ENCODE measurements around the gene TNNC2. TPM values are rescaled to one million over a fixed set of nuclear protein-coding genes. Genes with fewer than 3 reads are reported as not detected.

TNNC2 gene
- total and polyA plus RNA-seq, 2 experiments from 2014 or later = 0.59 to 32.5 TPM

GRCh38 chr20:45867819-45868176 is 40.7 kb upstream of the TNNC2 start:
- Histone ChIP-seq H3K27ac (ENCODE audit: low read depth) (no peak overlapping the region), H3K36me3 (ENCODE audit: insufficient read depth) (no peaks in the 10 kb centered on the region), H2AFZ (no peak overlapping the region), H3F3A (replicated peaks; ENCODE audit: low read depth) (0 out of 2 replicates have a peak, but pooled peaks cover 6% of the 10 kb centered on the region), H3K4me2 (no peak overlapping the region), H4K20me1 (replicated peaks; ENCODE audit: insufficient read depth) (no peaks in the 10 kb centered on the region), H3K27me3 (ENCODE audit: insufficient read depth) (no peaks in the 10 kb centered on the region), H3K4me1 (ENCODE audit: insufficient read depth) (no peaks in the 10 kb centered on the region), H3K9me2 (ENCODE audit: insufficient read depth) (no peaks in the 10 kb centered on the region), H3K4me3 (no peak overlapping the region), H3K79me2 (replicated peaks; ENCODE audit: insufficient read depth) (no peaks in the 10 kb centered on the region)
- no peak overlapping the region for H3K27ac Mint-ChIP-seq
- H3K27me3 Mint-ChIP-seq (ENCODE audit: insufficient read depth, low read depth, poor library complexity) = no peaks in the 10 kb centered on the region
- TF ChIP-seq CREB1 (CRISPR knock-in tag; IDR thresholded peaks at IDR 0.05; ENCODE audit: low read depth) (no peak), POLR2AphosphoS5 (IDR thresholded peaks at IDR 0.05; ENCODE audit: low read depth) (no peak), EZH2phosphoT487 (IDR thresholded peaks at IDR 0.05; ENCODE audit: unreplicated experiment) (no peak), JUNB (IDR thresholded peaks at IDR 0.05; ENCODE audit: unreplicated experiment) (no peak), ZNF114 (CRISPR knock-in tag; IDR thresholded peaks at IDR 0.05) (no peak), CTCF (conservative IDR thresholded peaks at IDR 0.05; ENCODE audit: low read depth in 2 of 2) (no peak), STAT1 (IDR thresholded peaks at IDR 0.05; ENCODE audit: unreplicated experiment) (no peak), NANOG (IDR thresholded peaks at IDR 0.05; ENCODE audit: borderline replicate concordance) (no peak), ZNF462 (CRISPR knock-in tag; IDR thresholded peaks at IDR 0.05) (no peak), EZH2 (IDR thresholded peaks at IDR 0.05; ENCODE audit: low read depth, unreplicated experiment) (no peak), ZNF331 (CRISPR knock-in tag; IDR thresholded peaks at IDR 0.05; ENCODE audit: low read depth) (no peak)
- TF ChIP-seq, protein P1, sequence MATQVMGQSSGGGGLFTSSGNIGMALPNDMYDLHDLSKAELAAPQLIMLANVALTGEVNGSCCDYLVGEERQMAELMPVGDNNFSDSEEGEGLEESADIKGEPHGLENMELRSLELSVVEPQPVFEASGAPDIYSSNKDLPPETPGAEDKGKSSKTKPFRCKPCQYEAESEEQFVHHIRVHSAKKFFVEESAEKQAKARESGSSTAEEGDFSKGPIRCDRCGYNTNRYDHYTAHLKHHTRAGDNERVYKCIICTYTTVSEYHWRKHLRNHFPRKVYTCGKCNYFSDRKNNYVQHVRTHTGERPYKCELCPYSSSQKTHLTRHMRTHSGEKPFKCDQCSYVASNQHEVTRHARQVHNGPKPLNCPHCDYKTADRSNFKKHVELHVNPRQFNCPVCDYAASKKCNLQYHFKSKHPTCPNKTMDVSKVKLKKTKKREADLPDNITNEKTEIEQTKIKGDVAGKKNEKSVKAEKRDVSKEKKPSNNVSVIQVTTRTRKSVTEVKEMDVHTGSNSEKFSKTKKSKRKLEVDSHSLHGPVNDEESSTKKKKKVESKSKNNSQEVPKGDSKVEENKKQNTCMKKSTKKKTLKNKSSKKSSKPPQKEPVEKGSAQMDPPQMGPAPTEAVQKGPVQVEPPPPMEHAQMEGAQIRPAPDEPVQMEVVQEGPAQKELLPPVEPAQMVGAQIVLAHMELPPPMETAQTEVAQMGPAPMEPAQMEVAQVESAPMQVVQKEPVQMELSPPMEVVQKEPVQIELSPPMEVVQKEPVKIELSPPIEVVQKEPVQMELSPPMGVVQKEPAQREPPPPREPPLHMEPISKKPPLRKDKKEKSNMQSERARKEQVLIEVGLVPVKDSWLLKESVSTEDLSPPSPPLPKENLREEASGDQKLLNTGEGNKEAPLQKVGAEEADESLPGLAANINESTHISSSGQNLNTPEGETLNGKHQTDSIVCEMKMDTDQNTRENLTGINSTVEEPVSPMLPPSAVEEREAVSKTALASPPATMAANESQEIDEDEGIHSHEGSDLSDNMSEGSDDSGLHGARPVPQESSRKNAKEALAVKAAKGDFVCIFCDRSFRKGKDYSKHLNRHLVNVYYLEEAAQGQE (IDR thresholded peaks at IDR 0.05; ENCODE audit: unreplicated experiment) = no peak
- TF ChIP-seq, protein P2, sequence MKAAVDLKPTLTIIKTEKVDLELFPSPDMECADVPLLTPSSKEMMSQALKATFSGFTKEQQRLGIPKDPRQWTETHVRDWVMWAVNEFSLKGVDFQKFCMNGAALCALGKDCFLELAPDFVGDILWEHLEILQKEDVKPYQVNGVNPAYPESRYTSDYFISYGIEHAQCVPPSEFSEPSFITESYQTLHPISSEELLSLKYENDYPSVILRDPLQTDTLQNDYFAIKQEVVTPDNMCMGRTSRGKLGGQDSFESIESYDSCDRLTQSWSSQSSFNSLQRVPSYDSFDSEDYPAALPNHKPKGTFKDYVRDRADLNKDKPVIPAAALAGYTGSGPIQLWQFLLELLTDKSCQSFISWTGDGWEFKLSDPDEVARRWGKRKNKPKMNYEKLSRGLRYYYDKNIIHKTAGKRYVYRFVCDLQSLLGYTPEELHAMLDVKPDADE (IDR thresholded peaks at IDR 0.05) = no peak
- ATAC-seq (no peak), DNase-seq (ENCODE audit: low spot score) (no peak)
- no peaks in the 10 kb centered on the region for H3K9me3 Mint-ChIP-seq
- no peak overlapping the region for H3K4me3 Mint-ChIP-seq
- no peaks in the 10 kb centered on the region for H3K4me1 Mint-ChIP-seq
- no peaks in the 10 kb centered on the region for H3K36me3 Mint-ChIP-seq (ENCODE audit: low read depth)

All from GM23338 (cell line).